Spleen (tissue), 7 donors: ENCODE results near the gene CLIP2.

Experiments used
- POLR2A ChIP-seq, 3 donors: fragments of 450-650 bp; IDR thresholded peaks; one replicate each; pipeline ENCODE4 v1.5.1; 2017; ENCODE audit warnings: antibody characterized with exemption in 3 of 3, mild to moderate bottlenecking in 1 of 3
- TF ChIP-seq, protein P1 (sequence below), 11 experiments: fragments of 200-600 bp in 7 of 11; fragments of 450-650 bp in 4 of 11; sonication (generic) in 4 of 11; IDR thresholded peaks in 8 of 11; conservative IDR thresholded peaks in 3 of 11; 1 replicate in 7 of 11; 2 replicates in 4 of 11; pipeline versions ENCODE4 v1.4.0 to v1.8.0; 2016 to 2021; ENCODE audit warnings: antibody characterized with exemption in 11 of 11, inconsistent platforms in 4 of 11, mild to moderate bottlenecking in 1 of 11
- donor health status: DM: no; HTN: no; CAD: no; lungs with moderate emphysema.
- donor health status: DM: no; HTN: no; CAD: no.
- donor health status: DM: no; HTN: no; CAD: no.

DNA sequence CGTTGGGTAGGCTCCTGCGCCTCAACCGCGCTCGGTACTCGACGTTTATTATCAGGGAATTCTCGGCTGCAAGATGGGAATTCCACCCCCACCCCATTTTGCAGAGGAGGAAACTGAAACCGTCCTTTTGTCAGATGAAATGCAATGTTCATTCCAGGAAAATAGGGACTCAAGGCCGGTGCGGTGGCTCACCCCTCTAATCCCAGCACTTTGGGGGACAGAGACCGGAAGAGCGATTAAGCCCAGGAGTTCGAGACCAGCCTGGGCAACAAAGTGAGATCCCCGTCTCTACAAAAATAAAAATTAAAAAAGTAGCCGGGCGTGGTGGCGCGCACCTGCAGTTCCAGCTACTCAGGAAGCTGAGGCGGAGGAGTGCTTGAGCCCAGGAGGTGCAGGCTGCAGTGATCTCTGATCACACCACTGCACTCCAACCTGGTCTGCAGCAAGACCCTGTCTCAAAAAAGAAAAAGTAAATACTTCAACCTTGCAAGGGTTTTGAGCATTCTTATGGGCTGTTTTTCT lies 34.3 kb upstream of the CLIP2 start:
- TF ChIP-seq, protein P1, sequence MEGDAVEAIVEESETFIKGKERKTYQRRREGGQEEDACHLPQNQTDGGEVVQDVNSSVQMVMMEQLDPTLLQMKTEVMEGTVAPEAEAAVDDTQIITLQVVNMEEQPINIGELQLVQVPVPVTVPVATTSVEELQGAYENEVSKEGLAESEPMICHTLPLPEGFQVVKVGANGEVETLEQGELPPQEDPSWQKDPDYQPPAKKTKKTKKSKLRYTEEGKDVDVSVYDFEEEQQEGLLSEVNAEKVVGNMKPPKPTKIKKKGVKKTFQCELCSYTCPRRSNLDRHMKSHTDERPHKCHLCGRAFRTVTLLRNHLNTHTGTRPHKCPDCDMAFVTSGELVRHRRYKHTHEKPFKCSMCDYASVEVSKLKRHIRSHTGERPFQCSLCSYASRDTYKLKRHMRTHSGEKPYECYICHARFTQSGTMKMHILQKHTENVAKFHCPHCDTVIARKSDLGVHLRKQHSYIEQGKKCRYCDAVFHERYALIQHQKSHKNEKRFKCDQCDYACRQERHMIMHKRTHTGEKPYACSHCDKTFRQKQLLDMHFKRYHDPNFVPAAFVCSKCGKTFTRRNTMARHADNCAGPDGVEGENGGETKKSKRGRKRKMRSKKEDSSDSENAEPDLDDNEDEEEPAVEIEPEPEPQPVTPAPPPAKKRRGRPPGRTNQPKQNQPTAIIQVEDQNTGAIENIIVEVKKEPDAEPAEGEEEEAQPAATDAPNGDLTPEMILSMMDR (IDR thresholded peaks at IDR 0.05 in 8 of 11, conservative IDR thresholded peaks at IDR 0.05 in 3 of 11): no peak
- no peak for TF ChIP-seq POLR2A (IDR thresholded peaks at IDR 0.05)
